A673 (cell line): ENCODE measurements around the gene LMF1. TPM values are rescaled to one million over a fixed set of nuclear protein-coding genes. Genes with fewer than 3 reads are reported as not detected.

Experiments
- BruUV-seq: library from RNA; stranded (reverse); fragments of 400-500 nt; replicated peaks from 2 replicates; lab custom pipeline; 2021; lab: Mats Ljungman, UMichigan
- CTCF ChIA-PET: fragments of 300-600 bp; sonication (Branson Sonifier 250); formaldehyde crosslinking; loops from one replicate; lab custom pipeline; 2022; ENCODE audit warnings: antibody characterized with exemption; lab: Charles Lee
- POLR2A ChIA-PET: fragments of 300-600 bp; sonication (Branson Sonifier 250); formaldehyde crosslinking; loops from one replicate; lab custom pipeline; 2022; ENCODE audit warnings: antibody characterized with exemption; ENCODE audit not compliant: low non-redundant PET; lab: Charles Lee
- DNase-seq: peaks from one replicate; pipeline ENCODE4 v3.0.0-alpha.2; 2015; ENCODE audit warnings: low spot score
- H3K27ac ChIP-seq: fragments of 200-600 bp; sonication (generic); 2 replicates; pipeline ENCODE4 v1.5.1; 2016; ENCODE audit warnings: mixed run types, low read depth, mild to moderate bottlenecking, mixed read lengths, antibody characterized with exemption, low read length; ENCODE audit not compliant: poor library complexity, severe bottlenecking
- H3K27me3 ChIP-seq: fragments of 200-600 bp; sonication (generic); replicated peaks from 2 replicates; pipeline ENCODE4 v1.6.1; 2017; ENCODE audit warnings: mixed run types, low read depth, mild to moderate bottlenecking, mixed read lengths, antibody characterized with exemption, low read length; ENCODE audit not compliant: insufficient read depth, poor library complexity
- H3K36me3 ChIP-seq: fragments of 200-600 bp; sonication (generic); 2 replicates; pipeline ENCODE4 v1.6.1; 2016; ENCODE audit warnings: mixed run types, mild to moderate bottlenecking, mixed read lengths, antibody characterized with exemption, low read length; ENCODE audit not compliant: insufficient read depth, poor library complexity, severe bottlenecking
- H3K4me1 ChIP-seq: fragments of 200-600 bp; sonication (generic); 2 replicates; pipeline ENCODE4 v1.6.1; 2017; ENCODE audit warnings: mixed run types, mild to moderate bottlenecking, mixed read lengths, antibody characterized with exemption, low read length; ENCODE audit not compliant: insufficient read depth, poor library complexity, severe bottlenecking
- H3K4me3 ChIP-seq: fragments of 200-600 bp; sonication (generic); 2 replicates; pipeline ENCODE4 v1.5.1; 2016; ENCODE audit warnings: low read depth, mixed run types, mild to moderate bottlenecking, mixed read lengths, low read length; ENCODE audit not compliant: poor library complexity, severe bottlenecking
- H3K9me3 ChIP-seq: fragments of 200-600 bp; sonication (generic); 2 replicates; pipeline ENCODE4 v1.6.1; 2016; ENCODE audit warnings: mixed run types, low read depth, mild to moderate bottlenecking, mixed read lengths, antibody characterized with exemption, low read length; ENCODE audit not compliant: poor library complexity, severe bottlenecking
- CTCF ChIP-seq: fragments of 300-800, 200-600 bp; sonication (generic); conservative IDR thresholded peaks from 2 replicates; pipeline ENCODE4 v1.5.1; 2017; ENCODE audit warnings: low read depth, mild to moderate bottlenecking, antibody characterized with exemption, low read length, moderate library complexity, mixed read lengths
- EZH2 ChIP-seq: fragments of 200-600 bp; sonication (generic); IDR thresholded peaks from 2 replicates; pipeline ENCODE4 v1.6.1; 2017; ENCODE audit warnings: borderline replicate concordance, low read depth, mild to moderate bottlenecking, mixed read lengths, antibody characterized with exemption, low read length; ENCODE audit not compliant: poor library complexity, severe bottlenecking
- intact Hi-C: fragments of 100-400 bp; cut with micrococcal nuclease; formaldehyde crosslinking; loops from one replicate; pipeline ENCODE4 v1.10.0; 2022; ENCODE audit not compliant: unreplicated experiment
- total RNA-seq: library from RNA; stranded (reverse); gene quantifications from 2 replicates; pipeline ENCODE4 v1.2.3, GENCODE V29; 2021

LMF1 gene
- total RNA-seq, 1 experiment from 2014 or later: 21.0 TPM

- no peak for DNase-seq
- TF ChIP-seq EZH2 (no peak), CTCF (no peak)
- Histone ChIP-seq H3K9me3 (peaks cover 5% of the 10 kb centered on the region), H3K4me1 (peaks cover 6% of the 10 kb centered on the region), H3K27me3 (no peaks in the 10 kb centered on the region), H3K4me3 (no peak overlapping the region), H3K27ac (no peak overlapping the region), H3K36me3 (peaks cover 6% of the 10 kb centered on the region)
- intact Hi-C loops: no loop called here
- BruUV-seq: no TSS peak
- ChIA-PET POLR2A (no interaction called here), CTCF (interaction anchor here (0.7 kb wide), 2 partner anchors 86 to 93 kb away, joined by 3 to 11 read pairs; no protein-coding TSS in a partner anchor)
Measured at GRCh38 chr16:964356-965035, 6.3 kb downstream of the LMF1 start.

GRCh38 chr16:963913-964312 is 6.9 kb downstream of the LMF1 start:
- no TSS peak for BruUV-seq
- Histone ChIP-seq H3K9me3 (peaks cover 5% of the 10 kb centered on the region), H3K27me3 (no peaks in the 10 kb centered on the region), H3K27ac (no peak overlapping the region), H3K4me1 (peaks cover under 1% of the 10 kb centered on the region), H3K36me3 (peaks cover 6% of the 10 kb centered on the region), H3K4me3 (no peak overlapping the region)
- POLR2A ChIA-PET: no interaction called here
- intact Hi-C loops: no loop called here
- CTCF ChIA-PET: interaction anchor here (0.7 kb wide), 2 partner anchors 86 to 93 kb away, joined by 3 to 11 read pairs; no protein-coding TSS in a partner anchor
- TF ChIP-seq CTCF (no peak), EZH2 (no peak)
- no peak for DNase-seq

DNA sequence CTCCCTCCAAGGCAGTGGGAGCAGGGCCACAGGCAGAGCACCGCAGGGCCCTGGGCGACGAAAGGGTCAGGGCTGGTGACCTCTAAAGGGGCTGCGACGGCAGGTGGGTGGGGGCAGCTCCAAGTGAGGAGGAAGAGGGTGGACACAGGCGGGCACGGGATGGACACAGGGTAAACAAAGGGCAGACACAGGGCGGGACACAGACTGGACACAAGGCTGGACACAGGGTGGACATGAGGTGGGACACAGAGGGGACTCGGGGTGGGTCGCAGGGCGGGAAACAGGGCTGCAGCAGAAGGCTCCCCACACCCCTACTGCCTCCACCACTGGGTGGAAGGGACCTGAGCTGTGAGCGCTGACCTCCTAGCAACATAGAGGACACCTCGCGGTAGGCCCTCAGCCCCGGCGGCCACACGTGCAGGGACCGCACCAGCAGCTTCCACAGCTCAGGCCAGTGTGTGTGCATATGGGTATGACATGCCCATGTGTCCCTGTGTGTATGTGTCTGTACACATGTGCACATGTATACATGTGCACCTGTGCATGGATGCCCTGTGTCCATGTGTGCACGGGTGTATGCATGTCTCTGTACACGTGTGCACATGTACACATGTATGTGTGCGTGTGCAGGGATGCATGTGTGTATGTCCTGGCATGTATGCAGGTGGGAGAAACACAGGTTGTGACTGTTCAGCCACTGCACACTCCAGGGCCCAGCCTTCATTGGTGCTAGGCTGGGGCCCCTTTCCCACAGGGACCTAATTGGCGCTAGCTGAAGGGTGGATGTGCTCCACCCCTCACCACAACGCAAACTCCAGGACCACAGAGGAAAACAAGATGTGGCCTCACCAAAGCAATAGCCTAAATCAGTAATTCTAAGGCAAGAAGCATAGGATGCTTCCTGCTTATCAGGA is 7.6 kb downstream of the LMF1 start:
- H3K27ac ChIP-seq: no peak overlapping the region
- POLR2A ChIA-PET: no interaction called here
- H3K4me1 ChIP-seq: no peaks in the 10 kb centered on the region
- peaks cover 5% of the 10 kb centered on the region for H3K9me3 ChIP-seq
- H3K4me3 ChIP-seq: no peak overlapping the region
- BruUV-seq: no TSS peak
- CTCF ChIA-PET: interaction anchor here (0.7 kb wide), 1 partner anchor 87 kb away, joined by 11 read pairs; no protein-coding TSS in a partner anchor
- intact Hi-C loops: no loop called here
- no peak for DNase-seq
- TF ChIP-seq EZH2: no peak
- TF ChIP-seq CTCF: no peak
- H3K36me3 ChIP-seq: peaks cover 6% of the 10 kb centered on the region
- no peaks in the 10 kb centered on the region for H3K27me3 ChIP-seq
